Caco-2 (cell line): ENCODE measurements around the gene MRPL33. TPM values are rescaled to one million over a fixed set of nuclear protein-coding genes. Genes with fewer than 3 reads are reported as not detected.

Experiments
- Bru-seq: library from RNA; stranded (reverse); fragments of 400-500 nt; gene quantifications from one replicate; lab custom pipeline; 2021; lab: Mats Ljungman, UMichigan
- BruChase-seq, 2 experiments: library from RNA; stranded (reverse); fragments of 400-500 nt; gene quantifications; one replicate each; lab custom pipeline; 2021; lab: Mats Ljungman, UMichigan
- BruUV-seq: library from RNA; stranded (reverse); fragments of 400-500 nt; replicated peaks from 2 replicates; lab custom pipeline; 2021; lab: Mats Ljungman, UMichigan
- CTCF ChIA-PET: fragments of 300-600 bp; sonication (Branson Sonifier 250); formaldehyde crosslinking; loops from one replicate; lab custom pipeline; 2022; ENCODE audit warnings: antibody characterized with exemption; lab: Charles Lee
- POLR2A ChIA-PET: fragments of 300-600 bp; sonication (Branson Sonifier 250); formaldehyde crosslinking; loops from one replicate; lab custom pipeline; 2022; ENCODE audit warnings: antibody characterized with exemption; lab: Charles Lee
- DNase-seq, 2 experiments: peaks; one replicate each; pipeline versions ENCODE4 v3.0.0 to v3.0.0-alpha.2; 2020 to 2022
- H3K27me3 ChIP-seq: replicated peaks from 2 replicates; pipeline ENCODE4 v1.6.0; 2011; ENCODE audit warnings: low read length; ENCODE audit not compliant: control insufficient read depth, insufficient read depth
- H3K36me3 ChIP-seq: 2 replicates; pipeline ENCODE4 v1.5.1; 2011; ENCODE audit warnings: low read length; ENCODE audit not compliant: control insufficient read depth, insufficient read depth
- H3K4me1 ChIP-seq: fragments of 250-450 bp; sonication (Bioruptor Pico); 2 replicates; pipeline ENCODE4 v1.5.1; 2020; ENCODE audit warnings: mild to moderate bottlenecking
- H3K4me3 ChIP-seq: 2 replicates; pipeline ENCODE4 v1.5.1; 2011; ENCODE audit warnings: low read depth, mild to moderate bottlenecking, control low read depth, low read length
- H3K9me3 ChIP-seq: fragments of 250-450 bp; sonication (Bioruptor Pico); 2 replicates; pipeline ENCODE4 v1.5.1; 2020; ENCODE audit warnings: mild to moderate bottlenecking, moderate library complexity
- H3K27ac Mint-ChIP-seq: one replicate; pipeline ENCODE4 v1.8.0; 2022; ENCODE audit warnings: mixed read lengths; ENCODE audit not compliant: unreplicated experiment
- H3K27me3 Mint-ChIP-seq: one replicate; pipeline ENCODE4 v1.8.0; 2022; ENCODE audit warnings: mixed read lengths; ENCODE audit not compliant: insufficient read depth, unreplicated experiment
- H3K36me3 Mint-ChIP-seq: one replicate; pipeline ENCODE4 v1.8.0; 2022; ENCODE audit warnings: mild to moderate bottlenecking, mixed read lengths; ENCODE audit not compliant: insufficient read depth, unreplicated experiment
- H3K4me1 Mint-ChIP-seq: one replicate; pipeline ENCODE4 v1.8.0; 2022; ENCODE audit warnings: low read depth, mixed read lengths; ENCODE audit not compliant: unreplicated experiment
- H3K4me3 Mint-ChIP-seq: one replicate; pipeline ENCODE4 v1.8.0; 2022; ENCODE audit warnings: mild to moderate bottlenecking, moderate library complexity, mixed read lengths; ENCODE audit not compliant: unreplicated experiment
- H3K9me3 Mint-ChIP-seq: one replicate; pipeline ENCODE4 v1.8.0; 2022; ENCODE audit warnings: mixed read lengths; ENCODE audit not compliant: unreplicated experiment
- intact Hi-C: fragments of 100-400 bp; cut with micrococcal nuclease; formaldehyde crosslinking; loops from one replicate; pipeline ENCODE4 v1.10.0; 2022; ENCODE audit not compliant: unreplicated experiment
- long read RNA-seq: library from polyadenylated mRNA; stranded (forward); transcript quantifications from one replicate; pipeline ENCODE4 v2.0.0, GENCODE V29; 2022
- total RNA-seq: library from RNA; stranded (reverse); gene quantifications from 2 replicates; pipeline ENCODE4 v1.2.3, GENCODE V29; 2022
- TF ChIP-seq, protein P1 (sequence below), 2 experiments: fragments of 200-600 bp in 1 of 2; IDR thresholded peaks; 1 replicate in 1 of 2; 2 replicates in 1 of 2; pipeline versions ENCODE4 v1.5.1 to v1.8.0; 2011 to 2022; ENCODE audit warnings: antibody characterized with exemption in 1 of 2, control low read depth in 1 of 2, inconsistent platforms in 1 of 2, low read depth in 1 of 2, low read length in 1 of 2, mild to moderate bottlenecking in 1 of 2, moderate library complexity in 1 of 2; ENCODE audit not compliant: insufficient read depth in 1 of 2, severe bottlenecking in 1 of 2, unreplicated experiment in 1 of 2

MRPL33 gene
- total RNA-seq (84.9 and 89.5 TPM in 2 replicates), Bru-seq, nascent RNA (percentile 97 among the genes with signal in this experiment), BruChase-seq, experiment 1, labeled RNA remaining after a 2-hour chase (percentile 93 among the genes with signal in this experiment), BruChase-seq, experiment 2, labeled RNA remaining after a 6-hour chase (percentile 90 among the genes with signal in this experiment)
- long read RNA-seq, transcript MRPL33-201 (4 exons, 518 nt): major isoform, 71 of 146 reads
- long read RNA-seq, transcript MRPL33-202 (3 exons, 404 nt): minor isoform, 43 of 146 reads
- long read RNA-seq, partial matches to known transcripts: 3 of 146 reads
- long read RNA-seq, other reads (novel, unspliced or antisense): 28 of 146 reads

DNA sequence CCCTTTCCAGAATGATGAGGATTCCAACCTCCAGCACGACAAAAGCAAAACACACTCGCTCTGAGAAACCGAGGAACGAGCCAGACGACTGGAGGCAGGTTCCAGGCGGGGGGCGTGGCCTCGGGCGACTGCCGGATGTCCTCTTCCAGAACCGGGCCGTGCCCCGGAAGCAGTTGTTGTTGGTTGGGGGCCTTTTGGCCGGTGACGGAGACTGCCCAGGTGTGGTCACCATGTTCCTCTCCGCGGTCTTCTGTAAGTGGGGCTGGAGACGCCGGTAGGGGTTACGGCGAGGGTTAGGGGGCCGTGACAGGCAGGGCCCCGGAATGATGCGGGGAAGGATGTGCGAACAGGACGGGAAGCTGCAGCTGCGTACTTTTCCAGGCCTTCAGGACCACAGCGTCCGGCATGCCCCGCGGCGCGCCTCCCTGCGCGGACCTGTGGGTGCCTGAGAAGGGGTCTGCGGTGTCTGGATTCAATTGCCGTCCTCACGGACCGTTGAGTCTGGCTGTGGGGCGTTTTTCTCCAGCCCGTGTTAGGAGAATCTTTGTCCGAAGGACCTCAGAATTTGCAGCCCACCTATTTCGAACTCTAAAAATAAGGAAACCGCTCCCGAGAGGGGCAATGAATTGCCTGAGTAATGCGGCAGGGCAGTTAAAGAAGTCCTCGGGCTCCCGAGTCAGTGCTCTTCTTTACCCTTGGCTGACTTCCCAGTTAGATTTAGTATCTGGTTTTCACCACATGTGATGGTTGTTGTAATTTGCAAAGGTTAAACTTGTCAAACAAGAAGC lies at the start of gene MRPL33:
Gene MRPL33 (plus strand): TSS at position 172 of the 788 bp plus-strand sequence. CDS start 59 bp downstream, at position 231.
- peak within 1 kb of the TSS; percentile 81 for H3K27ac Mint-ChIP-seq
- Histone ChIP-seq H3K27me3 (no peaks in the 10 kb centered on the region), H3K4me1 (peaks cover 17% of the 10 kb centered on the region), H3K36me3 (no peaks in the 10 kb centered on the region), H3K4me3 (peak within 1 kb of the TSS; percentile 72), H3K9me3 (no peaks in the 10 kb centered on the region)
- TF ChIP-seq, protein P1, sequence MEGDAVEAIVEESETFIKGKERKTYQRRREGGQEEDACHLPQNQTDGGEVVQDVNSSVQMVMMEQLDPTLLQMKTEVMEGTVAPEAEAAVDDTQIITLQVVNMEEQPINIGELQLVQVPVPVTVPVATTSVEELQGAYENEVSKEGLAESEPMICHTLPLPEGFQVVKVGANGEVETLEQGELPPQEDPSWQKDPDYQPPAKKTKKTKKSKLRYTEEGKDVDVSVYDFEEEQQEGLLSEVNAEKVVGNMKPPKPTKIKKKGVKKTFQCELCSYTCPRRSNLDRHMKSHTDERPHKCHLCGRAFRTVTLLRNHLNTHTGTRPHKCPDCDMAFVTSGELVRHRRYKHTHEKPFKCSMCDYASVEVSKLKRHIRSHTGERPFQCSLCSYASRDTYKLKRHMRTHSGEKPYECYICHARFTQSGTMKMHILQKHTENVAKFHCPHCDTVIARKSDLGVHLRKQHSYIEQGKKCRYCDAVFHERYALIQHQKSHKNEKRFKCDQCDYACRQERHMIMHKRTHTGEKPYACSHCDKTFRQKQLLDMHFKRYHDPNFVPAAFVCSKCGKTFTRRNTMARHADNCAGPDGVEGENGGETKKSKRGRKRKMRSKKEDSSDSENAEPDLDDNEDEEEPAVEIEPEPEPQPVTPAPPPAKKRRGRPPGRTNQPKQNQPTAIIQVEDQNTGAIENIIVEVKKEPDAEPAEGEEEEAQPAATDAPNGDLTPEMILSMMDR (IDR thresholded peaks at IDR 0.05; ENCODE audit: insufficient read depth in 1 of 2, low read depth in 1 of 2, low read length in 1 of 2, severe bottlenecking in 1 of 2, unreplicated experiment in 1 of 2): no peak
- POLR2A ChIA-PET: interaction anchor here (0.6 to 2.4 kb wide), 6 partner anchors 19 to 591 kb away, joined by 3 to 8 read pairs (median 4); partner anchors contain the start of genes BABAM2 and RBKS
- CTCF ChIA-PET: interaction anchor here (0.6 to 2.0 kb wide), 3 partner anchors 48 to 72 kb away, joined by 3 to 6 read pairs (median 3); no protein-coding TSS in a partner anchor
- peak; percentile 96 to 98 for DNase-seq
- H3K9me3 Mint-ChIP-seq: no peaks in the 10 kb centered on the region
- intact Hi-C loops: loop anchor here (2.0 kb wide), 1 partner anchor 69 kb away; no protein-coding TSS in a partner anchor
- H3K4me1 Mint-ChIP-seq: peaks cover 14% of the 10 kb centered on the region
- H3K4me3 Mint-ChIP-seq: peak within 1 kb of the TSS; percentile 83
- H3K36me3 Mint-ChIP-seq: peaks cover 52% of the 10 kb centered on the region
- TSS peak; percentile 38 for BruUV-seq
- no peaks in the 10 kb centered on the region for H3K27me3 Mint-ChIP-seq

DNA sequence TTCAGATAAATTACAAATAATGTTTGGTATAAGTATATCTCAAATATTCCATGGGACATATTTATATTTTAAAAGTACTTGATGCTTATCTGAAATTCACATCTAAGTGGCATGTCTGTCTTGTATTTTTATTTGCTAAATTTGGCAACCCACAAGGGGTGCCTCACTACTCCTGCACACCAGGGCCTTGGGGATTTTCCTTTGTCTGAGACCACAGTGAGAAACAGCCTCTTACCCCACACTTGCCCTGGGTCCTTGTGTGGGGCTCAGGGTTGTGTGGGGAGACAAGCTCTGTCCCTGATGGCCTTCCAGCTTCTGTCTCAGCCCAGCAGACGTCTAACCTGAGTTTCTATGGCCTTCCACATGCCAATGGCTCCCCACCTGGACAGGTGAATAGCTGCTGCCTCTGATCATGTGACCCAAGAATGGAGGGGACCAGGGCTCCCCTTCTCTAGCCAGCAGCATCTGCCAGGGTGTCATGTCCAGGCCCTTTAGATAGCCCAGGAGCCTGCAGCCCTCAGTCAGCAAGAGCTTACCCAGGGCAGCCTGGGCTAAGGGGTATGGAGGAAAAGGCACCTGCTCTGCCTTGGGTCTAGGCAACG lies 49.5 kb upstream of the MRPL33 start:
- Mint-ChIP-seq H3K27ac (no peak overlapping the region), H3K4me1 (peaks cover 35% of the 10 kb centered on the region), H3K36me3 (no peaks in the 10 kb centered on the region), H3K27me3 (no peaks in the 10 kb centered on the region), H3K9me3 (no peaks in the 10 kb centered on the region), H3K4me3 (no peak overlapping the region)
- H3K36me3 ChIP-seq: no peaks in the 10 kb centered on the region
- ChIA-PET CTCF (interaction anchor here (1.1 to 3.1 kb wide), 2 partner anchors 31 to 39 kb away, joined by 3 to 50 read pairs; no protein-coding TSS in a partner anchor), POLR2A (interaction anchor here (1.3 to 2.2 kb wide), 2 partner anchors 31 to 50 kb away, joined by 5 to 25 read pairs; partner anchors contain the start of gene MRPL33)
- DNase-seq: no peak
- no peaks in the 10 kb centered on the region for H3K9me3 ChIP-seq
- no TSS peak for BruUV-seq
- no peaks in the 10 kb centered on the region for H3K27me3 ChIP-seq
- H3K4me3 ChIP-seq: no peak overlapping the region
- H3K4me1 ChIP-seq: peaks cover 57% of the 10 kb centered on the region
- intact Hi-C loops: loop anchor here (2.0 kb wide), 1 partner anchor 19 kb away; no protein-coding TSS in a partner anchor
- TF ChIP-seq, protein P1 (IDR thresholded peaks at IDR 0.05; ENCODE audit: insufficient read depth in 1 of 2, low read depth in 1 of 2, low read length in 1 of 2, severe bottlenecking in 1 of 2, unreplicated experiment in 1 of 2): no peak
